ENCODE data around the gene SMYD3.

SMYD3 gene

GRCh38 chr1:246213502-246213901 lies 293.6 kb downstream of the SMYD3 start:
- DNase-seq (ENCODE audit: low spot score) = no peak

- no peak for DNase-seq (ENCODE audit: low spot score)
Measured at GRCh38 chr1:246213036-246213435, 294.0 kb downstream of the SMYD3 start.

- DNase-seq (ENCODE audit: low spot score) = no peak
Measured at GRCh38 chr1:246212013-246212412, 295.1 kb downstream of the SMYD3 start.

GRCh38 chr1:246210756-246211155 lies 296.3 kb downstream of the SMYD3 start:
- DNase-seq (ENCODE audit: low spot score) = peak; percentile 69

GRCh38 chr1:246208105-246208504 lies 299.0 kb downstream of the SMYD3 start:
- DNase-seq (ENCODE audit: low spot score) = no peak

GRCh38 chr1:246203180-246203579 lies 303.9 kb downstream of the SMYD3 start:
- DNase-seq (ENCODE audit: low spot score) = no peak

- no peak for DNase-seq (ENCODE audit: low spot score)
Measured at GRCh38 chr1:246200738-246201137, 306.3 kb downstream of the SMYD3 start.

- DNase-seq (ENCODE audit: low spot score) = no peak
Measured at GRCh38 chr1:246200225-246200624, 306.9 kb downstream of the SMYD3 start.

- DNase-seq (ENCODE audit: low spot score) = no peak
Measured at GRCh38 chr1:246199086-246199645, 307.9 kb downstream of the SMYD3 start.

- no peak for DNase-seq (ENCODE audit: low spot score)
Measured at GRCh38 chr1:246198115-246198816, 308.8 kb downstream of the SMYD3 start.

GRCh38 chr1:246197076-246197475 lies 310.0 kb downstream of the SMYD3 start:
- DNase-seq (ENCODE audit: low spot score) = no peak

- DNase-seq (ENCODE audit: low spot score) = no peak
Measured at GRCh38 chr1:246195296-246195695, 311.8 kb downstream of the SMYD3 start.

GRCh38 chr1:246193537-246193936 lies 313.5 kb downstream of the SMYD3 start:
- DNase-seq (ENCODE audit: low spot score) = no peak

- DNase-seq (ENCODE audit: low spot score) = no peak
Measured at GRCh38 chr1:246189126-246189525, 318.0 kb downstream of the SMYD3 start.

GRCh38 chr1:246187834-246188372 lies 319.2 kb downstream of the SMYD3 start:
- no peak for DNase-seq (ENCODE audit: low spot score)

- DNase-seq (ENCODE audit: low spot score) = no peak
Measured at GRCh38 chr1:246184503-246184902, 322.6 kb downstream of the SMYD3 start.

GRCh38 chr1:246182149-246182851 lies 324.8 kb downstream of the SMYD3 start:
- DNase-seq (ENCODE audit: low spot score) = no peak

- no peak for DNase-seq (ENCODE audit: low spot score)
Measured at GRCh38 chr1:246181241-246181640, 325.8 kb downstream of the SMYD3 start.

- DNase-seq (ENCODE audit: low spot score) = no peak
Measured at GRCh38 chr1:246179401-246179800, 327.7 kb downstream of the SMYD3 start.

GRCh38 chr1:246178717-246179311 lies 328.3 kb downstream of the SMYD3 start:
- DNase-seq (ENCODE audit: low spot score) = no peak

- no peak for DNase-seq (ENCODE audit: low spot score)
Measured at GRCh38 chr1:246176126-246177024, 330.7 kb downstream of the SMYD3 start.

All from Ammon's horn (tissue), 1 donor.